ENCODE results near the gene ARHGAP30.

DNA sequence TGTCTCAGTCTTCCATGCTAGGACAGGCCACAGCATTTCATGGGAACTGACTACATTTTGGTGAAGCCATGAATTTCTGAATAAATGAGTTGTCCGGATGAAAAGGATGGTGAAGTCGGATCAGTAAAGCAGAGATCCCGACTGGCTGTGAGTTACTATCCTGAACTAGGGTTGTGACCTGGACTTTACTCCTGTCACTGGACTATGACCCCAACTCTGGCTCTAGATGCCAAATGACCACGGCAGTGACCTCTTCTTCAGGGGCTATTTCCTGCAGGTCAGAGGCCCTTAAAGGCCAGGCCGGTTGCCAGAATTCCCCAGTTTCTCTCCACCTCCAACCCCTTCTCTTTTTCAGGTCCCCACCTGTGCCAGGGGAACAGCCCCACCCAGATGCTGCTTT lies 21.4 kb upstream of the ARHGAP30 start:
- TF ChIP-seq, protein P1, sequence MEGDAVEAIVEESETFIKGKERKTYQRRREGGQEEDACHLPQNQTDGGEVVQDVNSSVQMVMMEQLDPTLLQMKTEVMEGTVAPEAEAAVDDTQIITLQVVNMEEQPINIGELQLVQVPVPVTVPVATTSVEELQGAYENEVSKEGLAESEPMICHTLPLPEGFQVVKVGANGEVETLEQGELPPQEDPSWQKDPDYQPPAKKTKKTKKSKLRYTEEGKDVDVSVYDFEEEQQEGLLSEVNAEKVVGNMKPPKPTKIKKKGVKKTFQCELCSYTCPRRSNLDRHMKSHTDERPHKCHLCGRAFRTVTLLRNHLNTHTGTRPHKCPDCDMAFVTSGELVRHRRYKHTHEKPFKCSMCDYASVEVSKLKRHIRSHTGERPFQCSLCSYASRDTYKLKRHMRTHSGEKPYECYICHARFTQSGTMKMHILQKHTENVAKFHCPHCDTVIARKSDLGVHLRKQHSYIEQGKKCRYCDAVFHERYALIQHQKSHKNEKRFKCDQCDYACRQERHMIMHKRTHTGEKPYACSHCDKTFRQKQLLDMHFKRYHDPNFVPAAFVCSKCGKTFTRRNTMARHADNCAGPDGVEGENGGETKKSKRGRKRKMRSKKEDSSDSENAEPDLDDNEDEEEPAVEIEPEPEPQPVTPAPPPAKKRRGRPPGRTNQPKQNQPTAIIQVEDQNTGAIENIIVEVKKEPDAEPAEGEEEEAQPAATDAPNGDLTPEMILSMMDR (IDR thresholded peaks at IDR 0.05 in 2 of 3, conservative IDR thresholded peaks at IDR 0.05 in 1 of 3; ENCODE audit: borderline replicate concordance in 1 of 3, insufficient read depth in 1 of 3, low read depth in 2 of 3, low read length in 2 of 3) = no peak
- TF ChIP-seq POLR2AphosphoS5 (IDR thresholded peaks at IDR 0.05; ENCODE audit: low read depth, low read length) (no peak), POLR2A (IDR thresholded peaks at IDR 0.05; ENCODE audit: borderline replicate concordance, extremely low read depth, insufficient read depth, insufficient read length) (no peak), EZH2 (IDR thresholded peaks at IDR 0.05) (no peak), RAD21 (IDR thresholded peaks at IDR 0.05; ENCODE audit: low read depth) (no peak), ELF1 (IDR thresholded peaks at IDR 0.05; ENCODE audit: borderline replicate concordance, low read depth) (no peak), EZH2phosphoT487 (IDR thresholded peaks at IDR 0.05; ENCODE audit: borderline replicate concordance) (no peak), SIN3A (IDR thresholded peaks at IDR 0.05; ENCODE audit: low read depth) (no peak), JUND (IDR thresholded peaks at IDR 0.05) (no peak)
- TF ChIP-seq, protein P2, sequence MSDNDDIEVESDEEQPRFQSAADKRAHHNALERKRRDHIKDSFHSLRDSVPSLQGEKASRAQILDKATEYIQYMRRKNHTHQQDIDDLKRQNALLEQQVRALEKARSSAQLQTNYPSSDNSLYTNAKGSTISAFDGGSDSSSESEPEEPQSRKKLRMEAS (IDR thresholded peaks at IDR 0.05) = no peak
